H9 (cell line): ENCODE data around the gene LMCD1. TPM values are rescaled to one million over a fixed set of nuclear protein-coding genes. Genes with fewer than 3 reads are reported as not detected.
A peak's percentile ranks its signal among the peaks of the same experiment; 100 is the strongest.

Experiments
- DNase-seq: peaks from one replicate; pipeline ENCODE4 v3.0.0-alpha.2; 2017
- H2AFZ ChIP-seq: one replicate; pipeline ENCODE4 v1.6.1; 2013; ENCODE audit warnings: mild to moderate bottlenecking, low read length, control low read depth, moderate library complexity
- H2AK5ac ChIP-seq: 2 replicates; pipeline ENCODE4 v1.6.1; 2013; ENCODE audit warnings: low read length, control low read depth, mixed read lengths; ENCODE audit not compliant: insufficient read length
- H2BK120ac ChIP-seq: one replicate; pipeline ENCODE4 v1.6.1; 2013; ENCODE audit warnings: low read depth, mild to moderate bottlenecking, low read length, control low read depth, inconsistent platforms; ENCODE audit not compliant: poor library complexity, severe bottlenecking
- H2BK12ac ChIP-seq: 2 replicates; pipeline ENCODE4 v1.6.1; 2013; ENCODE audit warnings: low read length, control low read depth, mixed read lengths, low read depth; ENCODE audit not compliant: insufficient read length
- H2BK15ac ChIP-seq: 2 replicates; pipeline ENCODE4 v1.6.1; 2013; ENCODE audit warnings: low read depth, low read length, control low read depth
- H2BK20ac ChIP-seq: one replicate; pipeline ENCODE4 v1.6.1; 2013; ENCODE audit warnings: low read depth, mild to moderate bottlenecking, low read length, control low read depth, inconsistent platforms; ENCODE audit not compliant: poor library complexity, severe bottlenecking
- H2BK5ac ChIP-seq: 2 replicates; pipeline ENCODE4 v1.6.1; 2013; ENCODE audit warnings: low read length, control low read depth, mixed read lengths; ENCODE audit not compliant: insufficient read length
- H3K14ac ChIP-seq: 2 replicates; pipeline ENCODE4 v1.6.1; 2013; ENCODE audit warnings: low read length, control low read depth; ENCODE audit not compliant: insufficient read depth
- H3K18ac ChIP-seq: 2 replicates; pipeline ENCODE4 v1.6.1; 2013; ENCODE audit warnings: low read depth, mild to moderate bottlenecking, mixed read lengths, low read length, control low read depth; ENCODE audit not compliant: insufficient read length
- H3K23ac ChIP-seq: 2 replicates; pipeline ENCODE4 v1.6.1; 2013; ENCODE audit warnings: low read length, control low read depth, mixed read lengths, low read depth; ENCODE audit not compliant: insufficient read length
- H3K23me2 ChIP-seq: 2 replicates; pipeline ENCODE4 v1.6.1; 2013; ENCODE audit warnings: low read depth, mild to moderate bottlenecking, mixed read lengths, low read length, control low read depth; ENCODE audit not compliant: insufficient read length, poor library complexity, severe bottlenecking
- H3K27ac ChIP-seq: 2 replicates; pipeline ENCODE4 v1.5.1; 2013; ENCODE audit warnings: low read length, control low read depth, mixed read lengths, low read depth; ENCODE audit not compliant: insufficient read length
- H3K27me3 ChIP-seq: 2 replicates; pipeline ENCODE4 v1.6.1; 2013; ENCODE audit warnings: low read length, control low read depth, inconsistent platforms; ENCODE audit not compliant: insufficient read depth
- H3K4ac ChIP-seq: 2 replicates; pipeline ENCODE4 v1.6.1; 2013; ENCODE audit warnings: low read depth, mild to moderate bottlenecking, control low read depth, inconsistent platforms, low read length, moderate library complexity
- H3K4me1 ChIP-seq: 2 replicates; pipeline ENCODE4 v1.6.1; 2013; ENCODE audit warnings: low read length, control low read depth, inconsistent platforms; ENCODE audit not compliant: insufficient read depth
- H3K4me2 ChIP-seq: 2 replicates; pipeline ENCODE4 v1.6.1; 2013; ENCODE audit warnings: low read length, control low read depth, mixed read lengths; ENCODE audit not compliant: insufficient read length, insufficient read depth
- H3K56ac ChIP-seq: 2 replicates; pipeline ENCODE4 v1.6.1; 2013; ENCODE audit warnings: low read depth, mild to moderate bottlenecking, mixed read lengths, low read length, control low read depth; ENCODE audit not compliant: insufficient read length
- H3K79me1 ChIP-seq: 2 replicates; pipeline ENCODE4 v1.6.1; 2013; ENCODE audit warnings: low read depth, mild to moderate bottlenecking, moderate library complexity, low read length, control low read depth, inconsistent platforms; ENCODE audit not compliant: insufficient read depth, poor library complexity, severe bottlenecking
- H3K79me2 ChIP-seq: 2 replicates; pipeline ENCODE4 v1.6.1; 2013; ENCODE audit warnings: low read length, control low read depth, inconsistent platforms; ENCODE audit not compliant: insufficient read depth
- H3K9ac ChIP-seq: 2 replicates; pipeline ENCODE4 v1.6.1; 2013; ENCODE audit warnings: low read length, control low read depth, mixed read lengths; ENCODE audit not compliant: insufficient read length; ENCODE audit errors: extremely low read depth
- H3K9me3 ChIP-seq: one replicate; pipeline ENCODE4 v1.6.1; 2013; ENCODE audit warnings: low read depth, low read length, inconsistent platforms; ENCODE audit not compliant: control insufficient read depth
- H3T11ph ChIP-seq: one replicate; pipeline ENCODE4 v1.6.1; 2013; ENCODE audit warnings: mild to moderate bottlenecking, low read length, control low read depth, inconsistent platforms
- H4K20me1 ChIP-seq: one replicate; pipeline ENCODE4 v1.6.1; 2013; ENCODE audit not compliant: control insufficient read depth, insufficient read length, insufficient read depth
- H4K5ac ChIP-seq: 2 replicates; pipeline ENCODE4 v1.6.1; 2013; ENCODE audit warnings: low read depth, mild to moderate bottlenecking, mixed read lengths, low read length, control low read depth; ENCODE audit not compliant: insufficient read length
- H4K8ac ChIP-seq: replicated peaks from 2 replicates; pipeline ENCODE4 v1.6.1; 2013; ENCODE audit warnings: low read length, control low read depth, mixed read lengths, low read depth; ENCODE audit not compliant: insufficient read length
- H4K91ac ChIP-seq: 2 replicates; pipeline ENCODE4 v1.6.1; 2013; ENCODE audit warnings: low read depth, mild to moderate bottlenecking, moderate library complexity, mixed read lengths, low read length, control low read depth; ENCODE audit not compliant: insufficient read length
- H3K27ac Mint-ChIP-seq, 3 experiments: 2 replicates in 2 of 3; 3 replicates in 1 of 3; pipeline ENCODE4 v1.8.0; 2020 to 2021; ENCODE audit warnings: mixed read lengths in 3 of 3, mild to moderate bottlenecking in 1 of 3, moderate library complexity in 1 of 3
- H3K27me3 Mint-ChIP-seq: 2 replicates; pipeline ENCODE4 v1.8.0; 2021; ENCODE audit warnings: low read depth, mild to moderate bottlenecking, moderate library complexity, mixed read lengths
- H3K36me3 Mint-ChIP-seq, 3 experiments: 2 replicates in 2 of 3; 3 replicates in 1 of 3; pipeline ENCODE4 v1.8.0; 2020 to 2021; ENCODE audit warnings: low read depth in 3 of 3, mixed read lengths in 3 of 3; ENCODE audit not compliant: insufficient read depth in 1 of 3
- H3K4me1 Mint-ChIP-seq, 2 experiments: 2 replicates each; pipeline ENCODE4 v1.8.0; 2020; ENCODE audit warnings: mixed read lengths in 2 of 2
- H3K4me3 Mint-ChIP-seq, 2 experiments: 2 replicates in 1 of 2; 3 replicates in 1 of 2; pipeline ENCODE4 v1.8.0; 2020 to 2021; ENCODE audit warnings: mild to moderate bottlenecking in 2 of 2, mixed read lengths in 2 of 2, moderate library complexity in 1 of 2
- H3K9me3 Mint-ChIP-seq, 2 experiments: 2 replicates in 1 of 2; 3 replicates in 1 of 2; pipeline ENCODE4 v1.8.0; 2020; ENCODE audit warnings: mild to moderate bottlenecking in 2 of 2, mixed read lengths in 2 of 2, moderate library complexity in 1 of 2
- CTCF ChIP-seq: fragments of 200-600 bp; sonication (generic); conservative IDR thresholded peaks from 3 replicates; pipeline ENCODE4 v1.8.0; 2021; ENCODE audit warnings: antibody characterized with exemption, mild to moderate bottlenecking
- WGBS: extraction: QIAGEN DNeasy Blood & Tissue Kit; methylation state at CpG from one replicate; pipeline ENCODE4 v1.1.7; 2013; ENCODE audit warnings: missing lambda C conversion rate, low lambda C conversion rate, mixed read lengths; ENCODE audit not compliant: insufficient read length; ENCODE audit errors: extremely low coverage; 5-methylcytosine and 5-hydroxymethylcytosine counted together
- total RNA-seq: library from RNA; stranded (reverse); gene quantifications from 2 replicates; pipeline ENCODE4 v1.2.1, GENCODE V29; 2021

Gene LMCD1
- total RNA-seq, 1 experiment from 2014 or later = 19.2 TPM

- peak overlapping the region in 1 of 2 experiments; percentile 1; a peak in 1 of 5 replicates for H3K4me3 Mint-ChIP-seq
These were observed 7.9 kb upstream of the LMCD1 start for GRCh38 chr3:8493744-8494143.

More at GRCh38 chr3:8493744-8494143, 7.9 kb upstream of the LMCD1 start:
- H3K4ac ChIP-seq = no peak overlapping the region
- peaks cover 7% of the 10 kb centered on the region for H3K4me1 ChIP-seq
- TF ChIP-seq CTCF = no peak
- H2BK5ac ChIP-seq = no peak overlapping the region
- peaks cover 5 to 31% (median 11%) of the 10 kb centered on the region in 3 experiments; a peak in 6 of 7 replicates for H3K36me3 Mint-ChIP-seq
- no peak overlapping the region for H2BK120ac ChIP-seq
- H3K9ac ChIP-seq = no peak overlapping the region
- H4K91ac ChIP-seq = no peak overlapping the region
- H2AFZ ChIP-seq = no peak overlapping the region
- no peaks in the 10 kb centered on the region; a peak in 2 of 5 replicates for H3K9me3 Mint-ChIP-seq
- H3T11ph ChIP-seq = no peak overlapping the region
- peak overlapping the region in 1 of 3 experiments; percentile 17; a peak in 2 of 7 replicates for H3K27ac Mint-ChIP-seq
- no peak overlapping the region for H3K27ac ChIP-seq
- DNase-seq = no peak
- no peaks in the 10 kb centered on the region for H3K79me2 ChIP-seq
- no peak overlapping the region for H2BK12ac ChIP-seq
- H2BK15ac ChIP-seq = no peak overlapping the region
- no peak overlapping the region for H2AK5ac ChIP-seq
- no peak overlapping the region for H3K23ac ChIP-seq
- H3K18ac ChIP-seq = no peak overlapping the region
- H4K20me1 ChIP-seq = no peaks in the 10 kb centered on the region
- H4K8ac ChIP-seq = no peak overlapping the region
- H4K5ac ChIP-seq = no peak overlapping the region
- H3K56ac ChIP-seq = no peak overlapping the region
- H2BK20ac ChIP-seq = no peak overlapping the region
- no peaks in the 10 kb centered on the region for H3K9me3 ChIP-seq
- H3K4me1 Mint-ChIP-seq = peaks cover 63 to 66% of the 10 kb centered on the region in 2 experiments
- H3K79me1 ChIP-seq = no peaks in the 10 kb centered on the region
- H3K27me3 ChIP-seq = no peaks in the 10 kb centered on the region
- no peak overlapping the region for H3K14ac ChIP-seq
- H3K27me3 Mint-ChIP-seq = no peaks in the 10 kb centered on the region
- no peaks in the 10 kb centered on the region for H3K23me2 ChIP-seq
- WGBS = no CpG with 5 or more reads among the region's 4 CpGs
- no peak overlapping the region for H3K4me2 ChIP-seq
